Measurements from ENCODE around the gene DDX24.

The DDX24 gene

GRCh38 chr14:94048691-94049624, 32.0 kb downstream of the DDX24 start:
- no peak for DNase-seq (ENCODE audit: low spot score)

GRCh38 chr14:94047581-94047980, 33.4 kb downstream of the DDX24 start:
- DNase-seq (ENCODE audit: low spot score): no peak

GRCh38 chr14:94046696-94047250, 34.2 kb downstream of the DDX24 start:
- DNase-seq (ENCODE audit: low spot score): no peak

GRCh38 chr14:94045563-94046345, 35.2 kb downstream of the DDX24 start:
- DNase-seq (ENCODE audit: low spot score): no peak

GRCh38 chr14:94045101-94045500, 35.9 kb downstream of the DDX24 start:
- no peak for DNase-seq (ENCODE audit: low spot score)

- DNase-seq (ENCODE audit: low spot score): no peak
Observed at GRCh38 chr14:94044476-94045091, 36.4 kb downstream of the DDX24 start.

- DNase-seq (ENCODE audit: low spot score): no peak
Observed at GRCh38 chr14:94043756-94044475, 37.1 kb downstream of the DDX24 start.

GRCh38 chr14:94043111-94043755, 37.8 kb downstream of the DDX24 start:
- no peak for DNase-seq (ENCODE audit: low spot score)

- DNase-seq (ENCODE audit: low spot score): no peak
Observed at GRCh38 chr14:94042433-94043091, 38.4 kb downstream of the DDX24 start.

GRCh38 chr14:94041551-94042346, 39.3 kb downstream of the DDX24 start:
- DNase-seq (ENCODE audit: low spot score): no peak

- no peak for DNase-seq (ENCODE audit: low spot score)
Observed at GRCh38 chr14:94040796-94041195, 40.2 kb downstream of the DDX24 start.

GRCh38 chr14:94040247-94040646, 40.8 kb downstream of the DDX24 start:
- no peak for DNase-seq (ENCODE audit: low spot score)

GRCh38 chr14:94038921-94039629, 41.9 kb downstream of the DDX24 start:
- DNase-seq (ENCODE audit: low spot score): no peak

GRCh38 chr14:94038510-94038909, 42.5 kb downstream of the DDX24 start:
- DNase-seq (ENCODE audit: low spot score): no peak

GRCh38 chr14:94037954-94038353, 43.0 kb downstream of the DDX24 start:
- no peak for DNase-seq (ENCODE audit: low spot score)

GRCh38 chr14:94036313-94037167, 44.5 kb downstream of the DDX24 start:
- DNase-seq (ENCODE audit: low spot score): peak; percentile 59

- DNase-seq (ENCODE audit: low spot score): no peak
Observed at GRCh38 chr14:94034886-94035285, 46.1 kb downstream of the DDX24 start.

- no peak for DNase-seq (ENCODE audit: low spot score)
Observed at GRCh38 chr14:94031883-94032279, 49.1 kb downstream of the DDX24 start.
